K562 (cell line): ENCODE measurements around the gene ARL4D. TPM values are rescaled to one million over a fixed set of nuclear protein-coding genes. Genes with fewer than 3 reads are reported as not detected.

Experiments
- ADNP ChIP-seq: fragments of 200-800 bp; sonication (Bioruptor generic); IDR thresholded peaks from 2 replicates; pipeline ENCODE4 v1.6.1; 2016; ENCODE audit warnings: missing genetic modification characterization, missing compliant biosample characterization
- BCOR ChIP-seq: fragments of 450-650 bp; IDR thresholded peaks from 2 replicates; pipeline ENCODE4 v1.6.1; 2016
- CEBPB ChIP-seq: fragments of 450-650 bp; IDR thresholded peaks from 2 replicates; pipeline ENCODE4 v1.6.1; 2016; ENCODE audit warnings: missing genetic modification characterization, missing compliant biosample characterization
- CREB3 ChIP-seq: fragments of 450-650 bp; conservative IDR thresholded peaks from 2 replicates; pipeline ENCODE4 v1.6.1; 2016; ENCODE audit warnings: missing genetic modification characterization, low read depth, mild to moderate bottlenecking, missing compliant biosample characterization, moderate library complexity
- E2F6 ChIP-seq, 2 experiments: IDR thresholded peaks; 2 replicates each; pipeline ENCODE4 v1.6.1; 2011; ENCODE audit warnings: borderline replicate concordance in 1 of 2, control low read depth in 1 of 2, low read depth in 1 of 2, low read length in 1 of 2, mild to moderate bottlenecking in 1 of 2, mixed read lengths in 1 of 2, moderate library complexity in 1 of 2; ENCODE audit not compliant: insufficient read depth in 1 of 2, insufficient read length in 1 of 2, poor library complexity in 1 of 2, severe bottlenecking in 1 of 2; ENCODE audit errors: extremely low read depth in 1 of 2
- EGR1 ChIP-seq: fragments of 450-650 bp; conservative IDR thresholded peaks from 2 replicates; pipeline ENCODE4 v1.6.1; 2017; ENCODE audit warnings: mild to moderate bottlenecking
- EP300 ChIP-seq: IDR thresholded peaks from 2 replicates; pipeline ENCODE4 v1.6.1; 2012; ENCODE audit warnings: low read length, improper control_type of control experiment
- KDM1A ChIP-seq, 2 experiments: fragments of 450-650 bp; IDR thresholded peaks; 2 replicates each; pipeline ENCODE4 v1.6.1; 2016; ENCODE audit warnings: mild to moderate bottlenecking in 2 of 2
- LCOR ChIP-seq: sonication (generic); formaldehyde crosslinking; IDR thresholded peaks from 2 replicates; pipeline ENCODE4 v1.8.0; 2022; ENCODE audit warnings: mild to moderate bottlenecking, missing genetic modification reagents
- NCOA6 ChIP-seq: fragments of 450-650 bp; IDR thresholded peaks from 2 replicates; pipeline ENCODE4 v1.6.1; 2017; ENCODE audit warnings: mild to moderate bottlenecking
- PHTF2 ChIP-seq: fragments of 250-450 bp; sonication (Bioruptor Pico); IDR thresholded peaks from 2 replicates; pipeline ENCODE4 v1.5.0; 2021; ENCODE audit warnings: mild to moderate bottlenecking
- SIN3B ChIP-seq: fragments of 450-650 bp; IDR thresholded peaks from 2 replicates; pipeline ENCODE4 v1.6.1; 2017; ENCODE audit warnings: low read depth, mild to moderate bottlenecking, moderate library complexity
- TRIM25 ChIP-seq: fragments of 450-650 bp; IDR thresholded peaks from 2 replicates; pipeline ENCODE4 v1.7.0; 2016; ENCODE audit warnings: borderline replicate concordance
- TRIM28 ChIP-seq: fragments of 450-650 bp; IDR thresholded peaks from 2 replicates; pipeline ENCODE4 v1.6.1; 2017
- USF1 ChIP-seq: sonication (generic); formaldehyde crosslinking; IDR thresholded peaks from 2 replicates; pipeline ENCODE4 v1.9.0; 2022; ENCODE audit warnings: mild to moderate bottlenecking, missing genetic modification reagents
- ZBTB12 ChIP-seq: fragments of 250-450 bp; sonication (Bioruptor Pico); IDR thresholded peaks from 2 replicates; pipeline ENCODE4 v1.4.0; 2020
- ZNF146 ChIP-seq: IDR thresholded peaks from one replicate; pipeline ENCODE4 v1.6.1; 2018; ENCODE audit warnings: missing compliant biosample characterization; ENCODE audit not compliant: unreplicated experiment
- ZNF263 ChIP-seq: sonication (generic); formaldehyde crosslinking; IDR thresholded peaks from 2 replicates; pipeline ENCODE4 v1.8.0; 2022; ENCODE audit warnings: mild to moderate bottlenecking, missing genetic modification reagents, borderline replicate concordance
- ZNF384 ChIP-seq: IDR thresholded peaks from 2 replicates; pipeline ENCODE4 v1.6.1; 2012; ENCODE audit warnings: low read depth, low read length, improper control_type of control experiment
- ZNF436 ChIP-seq: fragments of 250-450, 450-650 bp; sonication (Bioruptor Pico); formaldehyde crosslinking; IDR thresholded peaks from 2 replicates; pipeline ENCODE4 v1.7.0; 2020; ENCODE audit warnings: mild to moderate bottlenecking
- polyA plus RNA-seq, 8 experiments: library from polyadenylated mRNA; depleted of rRNA in 4 of 8; stranded (reverse) in 5 of 8; unstranded in 3 of 8; fragments of >200 nt; fragmentation: Nextera tagmentation in 2 of 8; fragmentation: Illumina TruSeq in 1 of 8; extraction: Ambion mirVana in 2 of 8; extraction: Trizol in 1 of 8; gene quantifications; 2 replicates each; pipeline versions ENCODE4 v1.2.1 to v1.2.3, GENCODE V29; 2011 to 2014; ENCODE audit warnings: inconsistent platforms in 1 of 8, missing spikeins in 1 of 8
- total RNA-seq, 7 experiments: library from RNA; depleted of rRNA in 6 of 7; stranded (reverse); fragments of >200 nt in 6 of 7; fragmentation: Illumina TruSeq in 2 of 7; extraction: Trizol in 2 of 7; gene quantifications; 2 replicates each; pipeline versions ENCODE4 v1.2.1 to v1.2.3, GENCODE V29; 2011 to 2021; ENCODE audit warnings: low replicate concordance in 1 of 7

The ARL4D gene
- total and polyA plus RNA-seq, 9 of the 15 experiments (the other 6 are each of a cell fraction or from before 2014, with no cell fraction given): 0.07 to 0.53 (median 0.28) TPM; not detected in 1

- peak; percentile 70 for TF ChIP-seq ZNF384
- TF ChIP-seq EGR1: no peak
- TF ChIP-seq CREB3 (tag): no peak
- TF ChIP-seq NCOA6: no peak
- TF ChIP-seq USF1 (CRISPR knock-in tag): peak; percentile 95
- TF ChIP-seq EP300: peak; percentile 61; the same call in 1 of the 2 replicates
- TF ChIP-seq ADNP (tag): no peak
- no peak for TF ChIP-seq ZBTB12 (CRISPR knock-in tag)
- no peak for TF ChIP-seq E2F6 (IDR thresholded peaks at IDR 0.05; ENCODE audit: borderline replicate concordance in 1 of 2, extremely low read depth in 1 of 2, insufficient read depth in 1 of 2, insufficient read length in 1 of 2, low read depth in 1 of 2, low read length in 1 of 2, poor library complexity in 1 of 2, severe bottlenecking in 1 of 2)
- no peak for TF ChIP-seq TRIM25
- no peak for TF ChIP-seq LCOR (CRISPR knock-in tag)
- no peak for TF ChIP-seq ZNF436 (CRISPR knock-in tag)
- no peak for TF ChIP-seq TRIM28
- no peak for TF ChIP-seq CEBPB (tag)
- no peak for TF ChIP-seq ZNF263 (CRISPR knock-in tag)
- no peak for TF ChIP-seq SIN3B
- TF ChIP-seq ZNF146 (CRISPR knock-in tag): no peak
- TF ChIP-seq BCOR: no peak
- no peak for TF ChIP-seq KDM1A (IDR thresholded peaks at IDR 0.05)
- no peak for TF ChIP-seq PHTF2 (CRISPR knock-in tag)
These were observed 47.9 kb upstream of the ARL4D start (continued) for GRCh38 chr17:43350888-43351361.
